GM12801 (cell line): ENCODE measurements around the gene RAN.

Experiments used
- TF ChIP-seq, protein P1 (sequence below): IDR thresholded peaks from one replicate; pipeline ENCODE4 v1.5.1; 2011; ENCODE audit warnings: control low read depth; ENCODE audit not compliant: insufficient read length; ENCODE audit errors: extremely low read depth

RAN gene

DNA sequence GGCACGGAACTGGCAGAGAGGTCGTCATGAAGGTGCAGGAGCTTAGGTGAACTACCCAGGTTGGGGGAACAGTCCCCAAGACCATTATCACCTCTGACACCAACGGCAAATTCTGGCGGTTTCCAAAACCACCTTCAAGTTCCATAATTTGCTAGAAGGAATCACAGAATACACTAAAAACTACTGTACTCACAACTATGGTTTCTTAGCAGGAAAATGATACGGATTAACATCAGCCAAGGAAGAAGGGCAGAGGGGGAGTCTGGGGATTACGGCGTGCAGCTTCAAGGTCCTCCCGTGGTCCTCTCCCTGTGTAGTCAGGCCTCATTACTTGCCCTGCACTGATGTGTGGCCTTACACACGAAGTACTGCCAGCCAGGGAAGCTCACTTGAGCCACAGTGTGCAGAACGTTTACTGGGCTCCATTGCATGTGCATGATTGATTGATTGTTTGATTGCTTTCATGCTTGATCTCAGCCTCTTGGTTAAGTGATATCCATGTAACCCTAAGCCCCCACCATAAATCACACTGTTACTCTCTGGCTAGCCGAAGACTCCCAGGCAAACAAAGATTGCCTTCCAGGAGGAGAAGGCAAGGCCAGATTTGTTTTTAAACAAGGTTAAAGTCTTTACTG lies 32.0 kb upstream of the RAN start:
- TF ChIP-seq, protein P1, sequence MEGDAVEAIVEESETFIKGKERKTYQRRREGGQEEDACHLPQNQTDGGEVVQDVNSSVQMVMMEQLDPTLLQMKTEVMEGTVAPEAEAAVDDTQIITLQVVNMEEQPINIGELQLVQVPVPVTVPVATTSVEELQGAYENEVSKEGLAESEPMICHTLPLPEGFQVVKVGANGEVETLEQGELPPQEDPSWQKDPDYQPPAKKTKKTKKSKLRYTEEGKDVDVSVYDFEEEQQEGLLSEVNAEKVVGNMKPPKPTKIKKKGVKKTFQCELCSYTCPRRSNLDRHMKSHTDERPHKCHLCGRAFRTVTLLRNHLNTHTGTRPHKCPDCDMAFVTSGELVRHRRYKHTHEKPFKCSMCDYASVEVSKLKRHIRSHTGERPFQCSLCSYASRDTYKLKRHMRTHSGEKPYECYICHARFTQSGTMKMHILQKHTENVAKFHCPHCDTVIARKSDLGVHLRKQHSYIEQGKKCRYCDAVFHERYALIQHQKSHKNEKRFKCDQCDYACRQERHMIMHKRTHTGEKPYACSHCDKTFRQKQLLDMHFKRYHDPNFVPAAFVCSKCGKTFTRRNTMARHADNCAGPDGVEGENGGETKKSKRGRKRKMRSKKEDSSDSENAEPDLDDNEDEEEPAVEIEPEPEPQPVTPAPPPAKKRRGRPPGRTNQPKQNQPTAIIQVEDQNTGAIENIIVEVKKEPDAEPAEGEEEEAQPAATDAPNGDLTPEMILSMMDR = no peak

DNA sequence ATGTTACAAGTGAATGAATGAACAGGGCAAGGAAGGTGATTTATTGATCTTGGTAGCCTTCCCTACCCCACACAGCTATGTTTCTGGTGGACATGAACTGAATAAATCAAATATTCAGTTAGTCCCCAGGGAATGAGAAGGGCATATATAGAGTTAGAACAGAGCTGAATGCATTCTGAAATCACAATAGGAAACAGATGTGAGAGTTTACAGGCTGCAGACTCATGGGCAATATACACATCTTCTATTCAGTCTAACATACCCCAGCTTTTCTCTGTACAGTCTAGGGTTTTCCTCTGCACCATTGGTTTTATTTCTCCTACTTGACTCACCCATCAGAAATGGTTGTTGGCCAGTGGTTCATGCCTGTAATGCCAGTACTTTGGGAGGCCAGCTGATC lies 25.5 kb upstream of the RAN start:
- TF ChIP-seq, protein P1 = no peak

DNA sequence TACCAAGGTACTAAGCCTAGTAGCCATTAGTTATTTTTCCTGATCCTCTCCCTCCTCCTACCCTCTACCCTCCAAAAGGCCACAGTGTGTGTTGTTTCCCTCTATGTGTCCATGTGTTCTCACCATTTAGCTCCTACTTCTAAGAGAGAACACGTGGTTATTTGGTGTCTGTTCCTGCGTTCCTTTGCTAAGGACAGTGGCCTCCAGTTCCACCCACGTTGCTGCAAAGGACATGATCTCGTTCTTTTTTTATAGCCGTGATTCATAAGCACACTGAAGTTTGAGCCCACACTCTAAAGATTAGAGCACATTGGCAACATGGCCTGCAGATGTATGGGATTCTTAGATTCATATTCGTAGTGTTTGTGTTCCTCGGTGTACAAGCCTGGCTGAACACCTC lies 24.8 kb upstream of the RAN start:
- TF ChIP-seq, protein P1 = no peak

DNA sequence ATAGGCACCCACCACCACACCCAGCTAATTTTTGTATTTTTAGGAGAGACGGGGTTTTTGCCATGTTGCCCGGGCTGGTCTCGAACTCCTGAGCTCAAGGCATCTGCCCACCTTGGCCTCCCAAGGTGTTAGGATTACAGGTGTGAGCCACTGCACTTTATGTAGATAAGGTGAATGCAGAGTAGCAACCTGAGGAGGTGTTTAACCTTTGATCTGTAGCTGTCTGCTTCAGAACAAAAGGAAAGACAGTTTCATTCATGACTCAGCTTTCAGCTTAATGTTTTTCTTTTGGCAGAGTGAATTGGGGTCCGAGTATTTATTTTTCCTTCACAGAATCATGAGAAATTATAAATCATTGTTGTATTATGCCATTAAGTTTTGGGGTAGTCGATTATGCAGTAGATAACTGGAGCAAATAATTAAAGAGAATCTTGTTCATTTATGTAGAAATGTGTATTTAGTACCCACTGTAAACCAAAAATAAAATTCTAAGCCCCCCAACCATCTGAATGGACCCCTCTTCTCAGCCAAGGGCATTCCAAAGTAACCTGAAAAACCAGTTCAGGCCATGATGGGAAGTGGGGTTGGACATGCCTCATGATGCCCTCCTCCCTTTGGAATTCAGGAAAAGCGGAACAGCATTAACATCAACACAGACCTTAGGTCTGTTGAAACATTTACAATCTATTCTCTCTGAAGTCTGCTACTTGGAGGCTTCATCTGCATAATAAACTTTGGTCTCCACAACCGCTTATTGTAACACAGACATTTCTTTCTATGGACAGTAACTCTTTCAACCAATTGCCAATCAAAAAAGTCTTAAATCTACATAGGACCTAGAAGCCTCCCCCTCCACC lies 22.1 kb upstream of the RAN start:
- TF ChIP-seq, protein P1 = no peak

DNA sequence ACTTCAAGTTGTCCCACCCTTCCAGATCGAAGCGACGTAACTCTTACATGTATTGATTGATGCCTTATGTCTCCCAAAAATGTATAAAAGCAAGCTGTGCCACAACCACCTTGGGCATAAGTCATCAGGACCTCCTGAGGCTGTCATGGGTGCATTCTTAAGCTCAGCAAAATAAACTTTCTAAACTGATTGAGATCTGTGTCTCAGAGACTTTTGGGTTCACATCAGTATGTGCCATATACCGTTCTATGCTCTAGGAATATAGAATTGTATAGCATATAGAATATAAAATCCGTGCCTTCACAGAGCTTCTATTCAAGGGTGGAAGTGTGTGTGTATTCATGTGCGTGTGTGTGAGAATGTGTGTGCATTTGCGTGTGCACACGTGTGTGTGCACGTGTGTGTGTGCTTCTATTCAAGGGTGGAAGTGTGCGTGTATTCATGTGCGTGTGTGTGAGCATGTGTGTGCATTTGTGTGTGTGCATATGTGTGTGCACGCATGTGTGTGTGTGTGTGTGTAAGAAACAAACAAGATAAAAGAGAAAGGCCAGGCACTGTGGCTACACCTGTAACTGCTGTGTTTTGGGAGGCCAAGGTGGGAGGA lies 21.3 kb upstream of the RAN start:
- TF ChIP-seq, protein P1 = no peak

DNA sequence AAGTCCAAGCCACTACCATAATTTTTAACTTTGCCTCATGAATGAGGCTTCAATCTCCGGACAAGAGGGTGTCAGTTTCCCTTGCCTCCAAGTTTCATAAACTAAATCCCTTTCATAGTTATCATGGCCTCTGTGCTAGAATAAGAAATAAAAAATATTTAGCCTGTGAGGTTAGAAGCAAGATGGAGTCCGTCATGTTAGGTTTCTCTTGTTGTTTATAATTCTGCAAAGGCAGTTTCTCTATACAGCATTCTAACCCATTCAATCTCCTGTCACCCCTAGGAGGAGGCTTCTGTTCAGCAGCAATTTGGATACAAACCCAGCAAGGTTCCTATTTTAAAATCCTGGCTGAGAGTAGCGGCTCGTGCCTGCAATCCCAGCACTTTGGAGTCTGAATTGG lies 15.8 kb upstream of the RAN start:
- TF ChIP-seq, protein P1 = no peak

DNA sequence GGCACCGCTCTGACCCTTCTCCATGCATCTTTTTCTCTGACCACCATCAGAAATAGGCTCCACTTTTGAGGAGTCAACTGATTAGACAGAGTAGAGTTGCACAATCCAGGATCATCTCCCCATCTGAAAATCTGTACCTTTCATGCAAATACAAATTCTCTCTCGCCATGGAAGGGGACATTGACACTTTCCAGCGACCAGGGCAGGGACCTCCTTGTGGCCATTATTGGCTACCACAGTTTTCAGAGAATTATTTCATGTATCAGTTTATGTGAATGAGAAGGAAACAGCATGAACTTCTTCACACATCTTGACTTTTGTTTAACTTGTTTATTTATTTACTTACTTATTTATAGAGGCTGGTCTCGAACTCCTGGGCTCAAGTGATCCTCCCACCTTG lies 13.8 kb upstream of the RAN start:
- TF ChIP-seq, protein P1 = no peak
